ENCODE measurements around the gene ZNF292. TPM values are rescaled to one million over a fixed set of nuclear protein-coding genes. Genes with fewer than 3 reads are reported as not detected.
A peak's percentile ranks its signal among the peaks of the same experiment; 100 is the strongest.

The ZNF292 gene
- total and polyA plus RNA-seq, 2 donors (not counting 3 experiments of a cell fraction or from before 2014, with no cell fraction given), result 3.5 to 24.9 TPM

- no peaks in the 10 kb centered on the region for H3K36me3 ChIP-seq (ENCODE audit: control insufficient read depth in 2 of 2, extremely low read depth in 1 of 2, insufficient read depth in 2 of 2, low read length in 2 of 2)
- dilution Hi-C loops (cut with MboI; ENCODE audit: extremely low pct_ligation_motif_present, low sequenced_read_pairs), result no loop called here
- H3K27me3 ChIP-seq (ENCODE audit: control insufficient read depth in 2 of 2, insufficient read depth in 2 of 2, low read length in 2 of 2), result peaks cover 0 to 5% of the 10 kb centered on the region in 2 experiments
- no peak overlapping the region for H3K9ac ChIP-seq (replicated peaks; ENCODE audit: extremely low read depth, insufficient read depth, low read length)
- peak overlapping the region in 1 of 3 experiments; percentile 1 for H3K4me3 ChIP-seq (replicated peaks in 1 of 3; ENCODE audit: insufficient read depth in 1 of 3, low read depth in 1 of 3, low read length in 3 of 3)
- H2AFZ ChIP-seq (ENCODE audit: low read depth, low read length), result peak overlapping the region; percentile 42
- H3K27ac ChIP-seq (ENCODE audit: insufficient read depth, low read depth, low read length), result no peak overlapping the region
- no peaks in the 10 kb centered on the region for H3K4me1 ChIP-seq (ENCODE audit: control insufficient read depth, extremely low read depth, insufficient read depth, low read length)
- no peaks in the 10 kb centered on the region for H3K9me3 ChIP-seq (replicated peaks; ENCODE audit: control insufficient read depth, insufficient read depth, low read length)
- CTCF ChIA-PET, result no interaction called here
- FAIRE-seq (no peak), DNase-seq (ENCODE audit: low read depth, low spot score) (no peak)
- no peaks in the 10 kb centered on the region for H4K20me1 ChIP-seq (replicated peaks; ENCODE audit: control insufficient read depth, extremely low read depth, insufficient read depth, low read length)
- no TSS peak for BruUV-seq (replicated peaks)
- intact Hi-C loops (cut with micrococcal nuclease), result no loop called here
- H3K9me1 ChIP-seq (replicated peaks; ENCODE audit: control insufficient read depth, extremely low read depth, insufficient read depth, low read length), result no peaks in the 10 kb centered on the region
- no peak for TF ChIP-seq POLR2A (IDR thresholded peaks at IDR 0.05; ENCODE audit: low read depth, low read length)
- no peak for TF ChIP-seq GATA2 (IDR thresholded peaks at IDR 0.05; ENCODE audit: insufficient read depth, insufficient read length, low read depth, low read length)
- TF ChIP-seq JUN (IDR thresholded peaks at IDR 0.05; ENCODE audit: borderline replicate concordance, insufficient read depth, insufficient read length, low read depth), result no peak
- TF ChIP-seq MYC (IDR thresholded peaks at IDR 0.05; ENCODE audit: low read depth, low read length), result no peak
- no peak for TF ChIP-seq POLR2AphosphoS5 (IDR thresholded peaks at IDR 0.05; ENCODE audit: insufficient read depth, low read depth, low read length)
- no peak for TF ChIP-seq MAX (IDR thresholded peaks at IDR 0.05; ENCODE audit: insufficient read depth, insufficient read length)
- TF ChIP-seq FOS (IDR thresholded peaks at IDR 0.05; ENCODE audit: borderline replicate concordance, insufficient read depth, low read length), result no peak
- TF ChIP-seq EZH2 (IDR thresholded peaks at IDR 0.05; ENCODE audit: borderline replicate concordance, low read depth, low read length, severe bottlenecking), result no peak
- TF ChIP-seq, protein P1, sequence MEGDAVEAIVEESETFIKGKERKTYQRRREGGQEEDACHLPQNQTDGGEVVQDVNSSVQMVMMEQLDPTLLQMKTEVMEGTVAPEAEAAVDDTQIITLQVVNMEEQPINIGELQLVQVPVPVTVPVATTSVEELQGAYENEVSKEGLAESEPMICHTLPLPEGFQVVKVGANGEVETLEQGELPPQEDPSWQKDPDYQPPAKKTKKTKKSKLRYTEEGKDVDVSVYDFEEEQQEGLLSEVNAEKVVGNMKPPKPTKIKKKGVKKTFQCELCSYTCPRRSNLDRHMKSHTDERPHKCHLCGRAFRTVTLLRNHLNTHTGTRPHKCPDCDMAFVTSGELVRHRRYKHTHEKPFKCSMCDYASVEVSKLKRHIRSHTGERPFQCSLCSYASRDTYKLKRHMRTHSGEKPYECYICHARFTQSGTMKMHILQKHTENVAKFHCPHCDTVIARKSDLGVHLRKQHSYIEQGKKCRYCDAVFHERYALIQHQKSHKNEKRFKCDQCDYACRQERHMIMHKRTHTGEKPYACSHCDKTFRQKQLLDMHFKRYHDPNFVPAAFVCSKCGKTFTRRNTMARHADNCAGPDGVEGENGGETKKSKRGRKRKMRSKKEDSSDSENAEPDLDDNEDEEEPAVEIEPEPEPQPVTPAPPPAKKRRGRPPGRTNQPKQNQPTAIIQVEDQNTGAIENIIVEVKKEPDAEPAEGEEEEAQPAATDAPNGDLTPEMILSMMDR (IDR thresholded peaks at IDR 0.05; ENCODE audit: extremely low read depth in 1 of 2, insufficient read depth in 1 of 2, low read depth in 1 of 2, low read length in 2 of 2), result no peak
- H3K4me2 ChIP-seq (ENCODE audit: insufficient read depth, low read length), result peak overlapping the region; percentile 51
- no peaks in the 10 kb centered on the region for H3K79me2 ChIP-seq (ENCODE audit: control insufficient read depth, insufficient read depth, low read length)
- POLR2A ChIA-PET, result no interaction called here
These were observed 32.9 kb upstream of the ZNF292 start for GRCh38 chr6:87122477-87122876.
